HL-60 (cell line): ENCODE data around the gene PTTG1IP2.

Source experiments
- GABPA ChIP-seq: IDR thresholded peaks from 2 replicates; pipeline ENCODE4 v1.6.1; 2012; ENCODE audit warnings: low read depth
- POLR2AphosphoS5 ChIP-seq: IDR thresholded peaks from 2 replicates; pipeline ENCODE4 v1.6.1; 2012; ENCODE audit warnings: low read depth
- SPI1 ChIP-seq: IDR thresholded peaks from 2 replicates; pipeline ENCODE4 v1.6.1; 2012; ENCODE audit warnings: low read depth, mild to moderate bottlenecking, borderline replicate concordance
- TF ChIP-seq, protein P1 (sequence below): IDR thresholded peaks from one replicate; pipeline ENCODE4 v1.5.1; 2011; ENCODE audit warnings: low read length, control low read depth, inconsistent platforms; ENCODE audit not compliant: insufficient read depth
- TF ChIP-seq, protein P2 (sequence below): IDR thresholded peaks from 2 replicates; pipeline ENCODE4 v1.6.1; 2012; ENCODE audit warnings: low read depth; ENCODE audit not compliant: insufficient replicate concordance

DNA sequence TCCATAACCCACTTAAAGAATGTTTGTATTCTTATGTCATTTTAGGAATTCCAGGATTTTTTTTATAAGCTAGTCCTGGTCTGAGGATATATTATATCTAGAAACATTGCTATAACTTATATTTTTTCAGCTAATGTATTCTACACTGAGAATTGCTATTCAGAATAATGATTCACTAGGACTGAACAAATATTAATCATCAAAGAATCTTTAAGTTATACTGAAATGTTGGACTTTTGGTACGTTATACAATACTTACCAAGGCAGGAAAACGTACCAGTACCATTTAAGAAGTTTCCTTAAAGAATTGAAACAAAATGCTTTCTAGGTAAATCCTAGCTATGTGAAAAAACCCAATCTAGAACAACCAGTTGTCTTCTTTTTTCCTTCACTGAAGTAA, 18.4 kb downstream of the PTTG1IP2 start:
- TF ChIP-seq POLR2AphosphoS5 (no peak), SPI1 (no peak), GABPA (no peak)
- TF ChIP-seq, protein P1, sequence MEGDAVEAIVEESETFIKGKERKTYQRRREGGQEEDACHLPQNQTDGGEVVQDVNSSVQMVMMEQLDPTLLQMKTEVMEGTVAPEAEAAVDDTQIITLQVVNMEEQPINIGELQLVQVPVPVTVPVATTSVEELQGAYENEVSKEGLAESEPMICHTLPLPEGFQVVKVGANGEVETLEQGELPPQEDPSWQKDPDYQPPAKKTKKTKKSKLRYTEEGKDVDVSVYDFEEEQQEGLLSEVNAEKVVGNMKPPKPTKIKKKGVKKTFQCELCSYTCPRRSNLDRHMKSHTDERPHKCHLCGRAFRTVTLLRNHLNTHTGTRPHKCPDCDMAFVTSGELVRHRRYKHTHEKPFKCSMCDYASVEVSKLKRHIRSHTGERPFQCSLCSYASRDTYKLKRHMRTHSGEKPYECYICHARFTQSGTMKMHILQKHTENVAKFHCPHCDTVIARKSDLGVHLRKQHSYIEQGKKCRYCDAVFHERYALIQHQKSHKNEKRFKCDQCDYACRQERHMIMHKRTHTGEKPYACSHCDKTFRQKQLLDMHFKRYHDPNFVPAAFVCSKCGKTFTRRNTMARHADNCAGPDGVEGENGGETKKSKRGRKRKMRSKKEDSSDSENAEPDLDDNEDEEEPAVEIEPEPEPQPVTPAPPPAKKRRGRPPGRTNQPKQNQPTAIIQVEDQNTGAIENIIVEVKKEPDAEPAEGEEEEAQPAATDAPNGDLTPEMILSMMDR = no peak
- TF ChIP-seq, protein P2, sequence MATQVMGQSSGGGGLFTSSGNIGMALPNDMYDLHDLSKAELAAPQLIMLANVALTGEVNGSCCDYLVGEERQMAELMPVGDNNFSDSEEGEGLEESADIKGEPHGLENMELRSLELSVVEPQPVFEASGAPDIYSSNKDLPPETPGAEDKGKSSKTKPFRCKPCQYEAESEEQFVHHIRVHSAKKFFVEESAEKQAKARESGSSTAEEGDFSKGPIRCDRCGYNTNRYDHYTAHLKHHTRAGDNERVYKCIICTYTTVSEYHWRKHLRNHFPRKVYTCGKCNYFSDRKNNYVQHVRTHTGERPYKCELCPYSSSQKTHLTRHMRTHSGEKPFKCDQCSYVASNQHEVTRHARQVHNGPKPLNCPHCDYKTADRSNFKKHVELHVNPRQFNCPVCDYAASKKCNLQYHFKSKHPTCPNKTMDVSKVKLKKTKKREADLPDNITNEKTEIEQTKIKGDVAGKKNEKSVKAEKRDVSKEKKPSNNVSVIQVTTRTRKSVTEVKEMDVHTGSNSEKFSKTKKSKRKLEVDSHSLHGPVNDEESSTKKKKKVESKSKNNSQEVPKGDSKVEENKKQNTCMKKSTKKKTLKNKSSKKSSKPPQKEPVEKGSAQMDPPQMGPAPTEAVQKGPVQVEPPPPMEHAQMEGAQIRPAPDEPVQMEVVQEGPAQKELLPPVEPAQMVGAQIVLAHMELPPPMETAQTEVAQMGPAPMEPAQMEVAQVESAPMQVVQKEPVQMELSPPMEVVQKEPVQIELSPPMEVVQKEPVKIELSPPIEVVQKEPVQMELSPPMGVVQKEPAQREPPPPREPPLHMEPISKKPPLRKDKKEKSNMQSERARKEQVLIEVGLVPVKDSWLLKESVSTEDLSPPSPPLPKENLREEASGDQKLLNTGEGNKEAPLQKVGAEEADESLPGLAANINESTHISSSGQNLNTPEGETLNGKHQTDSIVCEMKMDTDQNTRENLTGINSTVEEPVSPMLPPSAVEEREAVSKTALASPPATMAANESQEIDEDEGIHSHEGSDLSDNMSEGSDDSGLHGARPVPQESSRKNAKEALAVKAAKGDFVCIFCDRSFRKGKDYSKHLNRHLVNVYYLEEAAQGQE = no peak
